Activated naive CD8-positive, alpha-beta T cell treated with anti-CD3 and anti-CD28 coated beads, Interleukin-2, amount 10 ng/mL, durations not matched to agents 7 days and 5 days (primary cell): ENCODE measurements around the gene FGF12. TPM values are rescaled to one million over a fixed set of nuclear protein-coding genes. Genes with fewer than 3 reads are reported as not detected.

Experiments
- ATAC-seq: fragments of 150-1000 bp; cut with Tn5 transposase; one replicate; pipeline ENCODE4 v1.10.0; 2021; ENCODE audit warnings: low read depth, moderate library complexity
- POLR2A ChIA-PET: fragments of 350-600 bp; sonication (Branson Sonifier 250); formaldehyde crosslinking; loops from one replicate; lab custom pipeline; 2021; ENCODE audit warnings: antibody characterized with exemption; lab: Charles Lee
- DNase-seq: peaks from one replicate; pipeline ENCODE4 v3.0.0; 2021
- H3K27ac Mint-ChIP-seq: one replicate; pipeline ENCODE4 v1.8.0; 2022; ENCODE audit warnings: mild to moderate bottlenecking, mixed read lengths
- H3K27me3 Mint-ChIP-seq: one replicate; pipeline ENCODE4 v1.8.0; 2022; ENCODE audit warnings: mild to moderate bottlenecking, moderate library complexity, mixed read lengths
- H3K36me3 Mint-ChIP-seq: one replicate; pipeline ENCODE4 v1.8.0; 2021; ENCODE audit warnings: mild to moderate bottlenecking, mixed read lengths
- H3K4me1 Mint-ChIP-seq: one replicate; pipeline ENCODE4 v1.8.0; 2021; ENCODE audit warnings: mixed read lengths
- H3K4me3 Mint-ChIP-seq: one replicate; pipeline ENCODE4 v1.8.0; 2022; ENCODE audit warnings: mild to moderate bottlenecking, moderate library complexity, mixed read lengths
- H3K9me3 Mint-ChIP-seq: one replicate; pipeline ENCODE4 v1.8.0; 2021; ENCODE audit warnings: mixed read lengths
- total RNA-seq, 2 experiments: library from RNA; stranded (reverse); gene quantifications; one replicate each; pipeline ENCODE4 v1.2.3, GENCODE V29; 2021

The FGF12 gene
- total RNA-seq, 2 experiments from 2014 or later, result not detected

- no peak for ATAC-seq
Observed at GRCh38 chr3:192339214-192339613, 388.1 kb downstream of the FGF12 start.

DNA sequence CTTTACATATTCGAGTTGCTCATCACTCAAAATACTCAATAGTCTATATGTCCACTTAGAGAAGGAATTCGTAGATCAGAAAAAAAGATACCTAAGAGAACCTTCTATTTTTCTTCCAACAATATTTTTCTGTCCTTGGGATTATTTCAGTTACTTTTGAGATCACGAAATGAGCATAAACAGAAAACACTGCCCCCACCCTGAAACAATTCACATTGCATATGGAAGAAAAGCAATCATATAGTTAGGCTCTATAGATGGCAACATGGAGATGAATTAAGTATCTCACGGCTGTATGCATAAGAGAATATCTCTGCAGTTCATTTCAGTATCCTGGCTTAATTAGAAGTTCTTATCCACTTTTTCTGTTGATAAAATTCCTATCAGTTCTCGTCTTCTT lies 391.1 kb downstream of the FGF12 start:
- POLR2A ChIA-PET, result no interaction called here
- Mint-ChIP-seq H3K36me3 (no peaks in the 10 kb centered on the region), H3K4me1 (peaks cover 6% of the 10 kb centered on the region), H3K27ac (no peak overlapping the region), H3K9me3 (no peaks in the 10 kb centered on the region), H3K27me3 (peaks cover 4% of the 10 kb centered on the region), H3K4me3 (no peak overlapping the region)
- no peak for ATAC-seq
- DNase-seq, result no peak

More at GRCh38 chr3:192339214-192339613, 388.1 kb downstream of the FGF12 start:
- H3K4me3 Mint-ChIP-seq, result no peak overlapping the region
- H3K27me3 Mint-ChIP-seq, result peaks cover 4% of the 10 kb centered on the region
- no peaks in the 10 kb centered on the region for H3K36me3 Mint-ChIP-seq
- H3K4me1 Mint-ChIP-seq, result no peaks in the 10 kb centered on the region
- DNase-seq, result no peak
- POLR2A ChIA-PET, result no interaction called here
- H3K9me3 Mint-ChIP-seq, result no peaks in the 10 kb centered on the region
- H3K27ac Mint-ChIP-seq, result no peak overlapping the region

- peaks cover 6% of the 10 kb centered on the region for H3K27me3 Mint-ChIP-seq
- no peaks in the 10 kb centered on the region for H3K9me3 Mint-ChIP-seq
- no peak overlapping the region for H3K27ac Mint-ChIP-seq
- peak overlapping the region; percentile 23 for H3K4me3 Mint-ChIP-seq
- H3K4me1 Mint-ChIP-seq, result peaks cover 6% of the 10 kb centered on the region
- no peaks in the 10 kb centered on the region for H3K36me3 Mint-ChIP-seq
- no peak for ATAC-seq
- POLR2A ChIA-PET, result interaction anchor here (0.7 kb wide), 1 partner anchor 38 kb away, joined by 3 read pairs; no protein-coding TSS in a partner anchor
- no peak for DNase-seq
Observed at GRCh38 chr3:192332386-192333291, 394.7 kb downstream of the FGF12 start.

GRCh38 chr3:192331749-192332385 lies 395.5 kb downstream of the FGF12 start:
- H3K4me1 Mint-ChIP-seq, result peaks cover 6% of the 10 kb centered on the region
- DNase-seq, result no peak
- no peaks in the 10 kb centered on the region for H3K36me3 Mint-ChIP-seq
- H3K27ac Mint-ChIP-seq, result peak overlapping the region; percentile 34
- no peaks in the 10 kb centered on the region for H3K9me3 Mint-ChIP-seq
- peak; percentile 47 for ATAC-seq
- POLR2A ChIA-PET, result interaction anchor here (0.7 kb wide), 1 partner anchor 39 kb away, joined by 3 read pairs; no protein-coding TSS in a partner anchor
- peak overlapping the region; percentile 68 for H3K4me3 Mint-ChIP-seq
- peaks cover 6% of the 10 kb centered on the region for H3K27me3 Mint-ChIP-seq

DNA sequence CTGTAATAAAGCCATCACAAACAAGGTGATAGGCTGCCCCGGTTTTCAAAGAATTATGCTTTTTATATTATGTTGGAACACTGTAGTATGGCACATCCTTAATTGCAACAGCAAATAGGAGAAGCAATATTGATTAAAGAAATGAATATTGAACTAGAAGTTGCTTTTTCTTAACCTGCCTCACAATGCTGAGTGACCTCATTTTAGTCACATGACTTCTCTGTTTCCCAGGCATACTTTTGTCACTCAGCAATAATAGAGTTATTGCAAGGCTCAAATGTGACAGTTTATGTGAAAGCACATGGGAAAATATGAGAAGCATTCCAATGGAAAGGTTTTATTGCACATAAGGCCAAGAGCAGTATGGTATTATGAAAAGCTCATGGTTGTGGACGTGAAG lies 400.7 kb downstream of the FGF12 start:
- Mint-ChIP-seq H3K27me3 (peaks cover 1% of the 10 kb centered on the region), H3K4me1 (peaks cover 3% of the 10 kb centered on the region), H3K4me3 (no peak overlapping the region), H3K36me3 (no peaks in the 10 kb centered on the region), H3K27ac (no peak overlapping the region), H3K9me3 (no peaks in the 10 kb centered on the region)
- DNase-seq (no peak), ATAC-seq (no peak)
- POLR2A ChIA-PET, result no interaction called here

GRCh38 chr3:192317564-192317963 lies 409.8 kb downstream of the FGF12 start:
- H3K36me3 Mint-ChIP-seq, result no peaks in the 10 kb centered on the region
- H3K27ac Mint-ChIP-seq, result no peak overlapping the region
- no peaks in the 10 kb centered on the region for H3K27me3 Mint-ChIP-seq
- POLR2A ChIA-PET, result no interaction called here
- no peaks in the 10 kb centered on the region for H3K4me1 Mint-ChIP-seq
- DNase-seq (no peak), ATAC-seq (no peak)
- peaks cover 2% of the 10 kb centered on the region for H3K9me3 Mint-ChIP-seq
- H3K4me3 Mint-ChIP-seq, result no peak overlapping the region

GRCh38 chr3:192313605-192314004 lies 413.7 kb downstream of the FGF12 start:
- no peaks in the 10 kb centered on the region for H3K27me3 Mint-ChIP-seq
- H3K4me1 Mint-ChIP-seq, result no peaks in the 10 kb centered on the region
- H3K9me3 Mint-ChIP-seq, result peaks cover 2% of the 10 kb centered on the region
- no peaks in the 10 kb centered on the region for H3K36me3 Mint-ChIP-seq
- H3K4me3 Mint-ChIP-seq, result no peak overlapping the region
- ATAC-seq (no peak), DNase-seq (no peak)
- H3K27ac Mint-ChIP-seq, result no peak overlapping the region
- POLR2A ChIA-PET, result no interaction called here

GRCh38 chr3:192307631-192308030 lies 419.7 kb downstream of the FGF12 start:
- H3K27ac Mint-ChIP-seq, result no peak overlapping the region
- H3K27me3 Mint-ChIP-seq, result no peaks in the 10 kb centered on the region
- H3K4me3 Mint-ChIP-seq, result no peak overlapping the region
- ATAC-seq (no peak), DNase-seq (no peak)
- H3K4me1 Mint-ChIP-seq, result no peaks in the 10 kb centered on the region
- POLR2A ChIA-PET, result no interaction called here
- H3K9me3 Mint-ChIP-seq, result no peaks in the 10 kb centered on the region
- no peaks in the 10 kb centered on the region for H3K36me3 Mint-ChIP-seq

DNA sequence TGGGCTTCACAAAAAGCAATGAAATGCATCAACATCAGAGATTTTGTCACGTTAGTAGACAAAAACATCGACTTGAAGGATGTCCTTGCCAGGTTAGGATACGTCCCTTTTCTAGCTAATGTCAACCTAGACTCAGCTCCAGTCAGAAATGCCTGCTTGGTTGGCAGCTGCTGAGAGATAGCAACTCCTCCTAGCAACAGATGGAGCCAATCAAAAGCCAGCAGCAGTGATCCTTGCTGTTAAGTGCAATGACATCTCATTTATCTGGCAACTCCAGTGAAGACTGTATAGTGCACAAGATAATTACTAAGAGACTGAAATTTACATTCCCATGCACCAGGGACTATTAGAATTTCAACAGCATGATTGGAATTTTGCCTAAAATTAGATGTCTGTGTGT lies 424.1 kb downstream of the FGF12 start:
- no peak for DNase-seq
- POLR2A ChIA-PET, result no interaction called here
- ATAC-seq, result no peak
- H3K27ac Mint-ChIP-seq, result no peak overlapping the region
- no peaks in the 10 kb centered on the region for H3K9me3 Mint-ChIP-seq
- no peaks in the 10 kb centered on the region for H3K36me3 Mint-ChIP-seq
- no peak overlapping the region for H3K4me3 Mint-ChIP-seq
- H3K27me3 Mint-ChIP-seq, result no peaks in the 10 kb centered on the region
- no peaks in the 10 kb centered on the region for H3K4me1 Mint-ChIP-seq

GRCh38 chr3:192302721-192303120 lies 424.6 kb downstream of the FGF12 start:
- Mint-ChIP-seq H3K4me3 (no peak overlapping the region), H3K36me3 (no peaks in the 10 kb centered on the region), H3K27me3 (no peaks in the 10 kb centered on the region), H3K27ac (no peak overlapping the region), H3K4me1 (no peaks in the 10 kb centered on the region), H3K9me3 (no peaks in the 10 kb centered on the region)
- POLR2A ChIA-PET, result no interaction called here
- no peak for ATAC-seq
- DNase-seq, result no peak

DNA sequence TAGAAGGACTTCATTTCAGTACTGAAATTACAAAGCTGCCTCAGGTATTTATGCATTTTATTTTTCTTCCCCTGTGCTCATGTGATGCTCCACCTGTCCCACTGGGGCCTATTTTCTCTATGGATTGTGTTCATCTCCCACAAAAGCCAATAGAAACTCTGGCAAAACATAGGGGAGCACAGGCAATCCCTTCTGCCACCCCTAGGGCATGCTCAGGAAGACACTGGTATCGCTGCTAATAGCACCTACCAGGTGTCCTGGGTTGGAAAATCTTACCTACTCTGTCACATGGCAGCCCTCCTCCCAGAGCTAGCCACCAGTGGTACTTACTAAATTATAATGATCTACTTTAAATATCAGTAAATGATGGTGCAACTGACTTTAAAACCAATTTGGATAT lies 427.4 kb downstream of the FGF12 start:
- Mint-ChIP-seq H3K9me3 (no peaks in the 10 kb centered on the region), H3K4me3 (no peak overlapping the region), H3K4me1 (no peaks in the 10 kb centered on the region), H3K27ac (no peak overlapping the region), H3K36me3 (no peaks in the 10 kb centered on the region), H3K27me3 (no peaks in the 10 kb centered on the region)
- POLR2A ChIA-PET, result no interaction called here
- DNase-seq, result no peak
- no peak for ATAC-seq

DNA sequence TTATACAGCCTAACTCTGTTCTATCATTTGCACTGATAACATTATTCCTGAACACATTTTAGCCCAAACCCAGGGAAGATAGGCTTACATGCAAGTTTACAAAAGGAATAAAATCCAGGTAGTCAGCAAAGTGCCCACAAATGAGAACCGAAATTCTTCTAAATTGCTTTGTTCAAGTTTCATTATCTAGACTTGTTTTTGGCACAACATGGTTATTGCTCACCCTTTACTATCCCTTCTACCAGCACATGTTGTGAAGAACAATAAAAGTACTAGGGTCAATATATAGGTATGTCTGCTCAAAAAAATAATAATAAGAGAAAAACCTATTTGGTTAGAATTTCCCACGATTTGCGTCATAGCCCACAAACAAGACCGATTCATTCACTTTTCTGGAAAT lies 430.5 kb downstream of the FGF12 start:
- POLR2A ChIA-PET, result no interaction called here
- ATAC-seq (no peak), DNase-seq (no peak)
- Mint-ChIP-seq H3K4me3 (no peak overlapping the region), H3K9me3 (no peaks in the 10 kb centered on the region), H3K4me1 (no peaks in the 10 kb centered on the region), H3K27ac (no peak overlapping the region), H3K27me3 (no peaks in the 10 kb centered on the region), H3K36me3 (no peaks in the 10 kb centered on the region)

DNA sequence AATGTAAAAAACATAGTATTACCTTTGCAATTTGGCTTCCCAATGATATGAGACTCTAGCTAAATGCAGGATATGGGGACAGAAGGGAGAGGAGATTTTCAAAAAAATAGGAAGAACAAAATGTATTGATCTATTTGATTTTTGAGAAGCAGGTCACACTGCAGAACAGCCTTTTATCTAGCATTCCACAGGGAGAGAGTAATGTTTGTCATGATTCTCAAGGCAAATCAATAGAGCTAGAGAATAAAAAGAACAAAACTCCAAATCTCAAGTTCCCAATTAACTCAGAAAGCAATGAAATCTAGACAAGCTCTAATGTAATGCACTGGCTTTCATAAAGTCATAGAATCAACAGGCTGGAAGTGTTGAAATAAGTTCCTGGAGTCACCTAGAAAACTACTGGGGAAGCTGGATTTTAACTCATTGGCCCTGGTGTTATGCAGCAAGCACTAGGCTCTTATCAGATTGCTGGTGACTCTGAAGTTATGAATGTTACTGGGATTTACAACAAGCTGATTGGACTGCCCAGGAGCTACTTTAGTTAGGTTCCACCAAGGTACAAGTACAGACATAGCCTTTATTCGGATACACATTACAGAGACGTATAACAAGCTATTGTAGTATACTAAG lies 442.8 kb downstream of the FGF12 start:
- Mint-ChIP-seq H3K4me1 (no peaks in the 10 kb centered on the region), H3K27me3 (no peaks in the 10 kb centered on the region), H3K36me3 (no peaks in the 10 kb centered on the region), H3K4me3 (no peak overlapping the region), H3K27ac (no peak overlapping the region), H3K9me3 (no peaks in the 10 kb centered on the region)
- DNase-seq, result no peak
- POLR2A ChIA-PET, result no interaction called here
- no peak for ATAC-seq
